ENCODE results near the gene ZMAT5.

- TF ChIP-seq GATA3 (IDR thresholded peaks at IDR 0.05; ENCODE audit: low read depth, low read length) (no peak), GATA2 (IDR thresholded peaks at IDR 0.05; ENCODE audit: low read depth, low read length) (no peak)
These were observed 49.7 kb upstream of the ZMAT5 start for GRCh38 chr22:29816539-29816938.
